ENCODE data around the gene CISD2. TPM values are rescaled to one million over a fixed set of nuclear protein-coding genes. Genes with fewer than 3 reads are reported as not detected.

Gene CISD2
- total RNA-seq, 4 donors from 2014 or later, result 5.0 to 21.4 (median 9.3) TPM

- no peak for DNase-seq
- no peaks in the 10 kb centered on the region for H3K9me3 ChIP-seq
- H3K27ac ChIP-seq, result peak overlapping the region; percentile 23 to 100 (median 100)
- no peak for TF ChIP-seq POLR2A (IDR thresholded peaks at IDR 0.05)
- no peaks in the 10 kb centered on the region for H3K36me3 ChIP-seq
- H3K27me3 ChIP-seq, result no peaks in the 10 kb centered on the region
- peak overlapping the region; percentile 85 to 93 (median 90) for H3K4me3 ChIP-seq
- peaks cover 0 to 60% (median 13%) of the 10 kb centered on the region in 4 donors for H3K4me1 ChIP-seq
Observed at GRCh38 chr4:102824398-102824797, 44.4 kb upstream of the CISD2 start.

GRCh38 chr4:102825261-102826091 lies 43.3 kb upstream of the CISD2 start:
- peak in 1 of 2 donors; percentile 16 for TF ChIP-seq POLR2A (IDR thresholded peaks at IDR 0.05)
- no peak for TF ChIP-seq CTCF (IDR thresholded peaks at IDR 0.05)
- Histone ChIP-seq H3K36me3 (no peaks in the 10 kb centered on the region), H3K4me3 (peak overlapping the region; percentile 85 to 93 (median 90)), H3K27ac (peak overlapping the region; percentile 100), H3K27me3 (no peaks in the 10 kb centered on the region), H3K9me3 (no peaks in the 10 kb centered on the region), H3K4me1 (peaks cover 0 to 50% (median 9%) of the 10 kb centered on the region in 4 donors)
- DNase-seq, result no peak

GRCh38 chr4:102826105-102826889 lies 42.5 kb upstream of the CISD2 start:
- H3K36me3 ChIP-seq, result no peaks in the 10 kb centered on the region
- H3K9me3 ChIP-seq, result no peaks in the 10 kb centered on the region
- peak overlapping the region; percentile 85 to 93 (median 90) for H3K4me3 ChIP-seq
- peak overlapping the region; percentile 100 for H3K27ac ChIP-seq
- peaks cover 0 to 42% (median 5%) of the 10 kb centered on the region in 4 donors for H3K4me1 ChIP-seq
- DNase-seq, result no peak
- no peaks in the 10 kb centered on the region for H3K27me3 ChIP-seq
- TF ChIP-seq POLR2A (IDR thresholded peaks at IDR 0.05) (no peak), CTCF (IDR thresholded peaks at IDR 0.05) (no peak)

GRCh38 chr4:102826890-102827673 lies 41.7 kb upstream of the CISD2 start, which contains the start of gene UBE2D3:
UBE2D3 (minus strand) TSS chr4:102827551; CDS start chr4:102826508, 1,043 bp downstream.
- peak within 1 kb of the TSS; percentile 85 to 93 (median 90) for H3K4me3 ChIP-seq
- H3K36me3 ChIP-seq, result no peaks in the 10 kb centered on the region
- DNase-seq, result peak; percentile 92 to 97 (median 96)
- peak; percentile 66 to 77 for TF ChIP-seq POLR2A (IDR thresholded peaks at IDR 0.05)
- peak in 1 of 6 experiments; percentile 5 for TF ChIP-seq CTCF (IDR thresholded peaks at IDR 0.05)
- no peaks in the 10 kb centered on the region for H3K27me3 ChIP-seq
- peak within 1 kb of the TSS; percentile 100 for H3K27ac ChIP-seq
- H3K9me3 ChIP-seq, result no peaks in the 10 kb centered on the region
- peaks cover 0 to 35% (median 2%) of the 10 kb centered on the region in 4 donors for H3K4me1 ChIP-seq

- no peaks in the 10 kb centered on the region for H3K36me3 ChIP-seq
- H3K27ac ChIP-seq, result peak overlapping the region; percentile 100
- peak; percentile 96 to 100 (median 99) for DNase-seq
- TF ChIP-seq CTCF (IDR thresholded peaks at IDR 0.05), result peak in 1 of 6 experiments; percentile 2
- TF ChIP-seq POLR2A (IDR thresholded peaks at IDR 0.05), result peak; percentile 60 to 90
- H3K27me3 ChIP-seq, result no peaks in the 10 kb centered on the region
- peak overlapping the region; percentile 85 to 93 (median 90) for H3K4me3 ChIP-seq
- peaks cover 0 to 28% (median 1%) of the 10 kb centered on the region in 4 donors for H3K4me1 ChIP-seq
- H3K9me3 ChIP-seq, result no peaks in the 10 kb centered on the region
Observed at GRCh38 chr4:102827674-102828496, 40.9 kb upstream of the CISD2 start.

Measured in Peyer's patch (tissue), 4 donors.